GM12872 (cell line): ENCODE results near the gene ABCA2.

Experiments used
- CTCF ChIP-seq: IDR thresholded peaks from 3 replicates; pipeline ENCODE4 v1.5.1; 2011; ENCODE audit warnings: low read depth, mild to moderate bottlenecking, low read length, moderate library complexity; ENCODE audit not compliant: insufficient read depth

Gene ABCA2

GRCh38 chr9:137040568-137040967, 12.5 kb upstream of the ABCA2 start:
- no peak for TF ChIP-seq CTCF

GRCh38 chr9:137039611-137040366, 11.8 kb upstream of the ABCA2 start:
- TF ChIP-seq CTCF: no peak

GRCh38 chr9:137038916-137039315, 10.9 kb upstream of the ABCA2 start:
- TF ChIP-seq CTCF: no peak

- no peak for TF ChIP-seq CTCF
Measured at GRCh38 chr9:137037483-137037882, 9.4 kb upstream of the ABCA2 start.

GRCh38 chr9:137037035-137037434, 9.0 kb upstream of the ABCA2 start:
- no peak for TF ChIP-seq CTCF

GRCh38 chr9:137035937-137036336, 7.9 kb upstream of the ABCA2 start:
- no peak for TF ChIP-seq CTCF

- no peak for TF ChIP-seq CTCF
Measured at GRCh38 chr9:137035507-137035834, 7.4 kb upstream of the ABCA2 start.
